HL-60 (cell line): ENCODE measurements around the gene PLXNA2.

Source experiments
- DNase-seq, 2 experiments: peaks; one replicate each; pipeline ENCODE4 v3.0.0-alpha.2; 2010 to 2020; ENCODE audit warnings: low read depth in 1 of 2, low spot score in 1 of 2
- H3K27ac ChIP-seq: fragments of 250-450 bp; sonication (Bioruptor Pico); replicated peaks from 2 replicates; pipeline ENCODE4 v1.5.1; 2020; ENCODE audit warnings: mild to moderate bottlenecking, moderate library complexity
- H3K27me3 ChIP-seq: fragments of 250-450 bp; sonication (Bioruptor Pico); 2 replicates; pipeline ENCODE4 v1.5.1; 2021; ENCODE audit warnings: mild to moderate bottlenecking, moderate library complexity; ENCODE audit not compliant: insufficient read depth, poor library complexity, severe bottlenecking
- H3K4me3 ChIP-seq: replicated peaks from 2 replicates; pipeline ENCODE4 v1.5.1; 2011; ENCODE audit warnings: mild to moderate bottlenecking, control low read depth, low read length; ENCODE audit not compliant: insufficient read depth
- CTCF ChIP-seq: IDR thresholded peaks from one replicate; pipeline ENCODE4 v1.5.1; 2011; ENCODE audit warnings: low read length, control low read depth, inconsistent platforms; ENCODE audit not compliant: insufficient read depth
- GABPA ChIP-seq: IDR thresholded peaks from 2 replicates; pipeline ENCODE4 v1.6.1; 2012; ENCODE audit warnings: low read depth
- POLR2AphosphoS5 ChIP-seq: IDR thresholded peaks from 2 replicates; pipeline ENCODE4 v1.6.1; 2012; ENCODE audit warnings: low read depth
- REST ChIP-seq: IDR thresholded peaks from 2 replicates; pipeline ENCODE4 v1.6.1; 2012; ENCODE audit warnings: low read depth; ENCODE audit not compliant: insufficient replicate concordance
- SPI1 ChIP-seq: IDR thresholded peaks from 2 replicates; pipeline ENCODE4 v1.6.1; 2012; ENCODE audit warnings: low read depth, mild to moderate bottlenecking, borderline replicate concordance

Gene PLXNA2

GRCh38 chr1:208145167-208145566, 99.0 kb downstream of the PLXNA2 start:
- H3K27me3 ChIP-seq, result no peaks in the 10 kb centered on the region
- no peak overlapping the region for H3K27ac ChIP-seq
- no peak overlapping the region for H3K4me3 ChIP-seq
- TF ChIP-seq CTCF (no peak), POLR2AphosphoS5 (no peak), SPI1 (no peak), REST (no peak), GABPA (no peak)
- no peak for DNase-seq

GRCh38 chr1:208142590-208143382, 101.4 kb downstream of the PLXNA2 start:
- H3K4me3 ChIP-seq, result no peak overlapping the region
- H3K27me3 ChIP-seq, result no peaks in the 10 kb centered on the region
- no peak for TF ChIP-seq CTCF
- H3K27ac ChIP-seq, result no peak overlapping the region
- DNase-seq, result no peak

GRCh38 chr1:208141610-208142192, 102.5 kb downstream of the PLXNA2 start:
- H3K4me3 ChIP-seq, result no peak overlapping the region
- no peak for TF ChIP-seq POLR2AphosphoS5
- no peak for TF ChIP-seq REST
- TF ChIP-seq GABPA, result no peak
- TF ChIP-seq SPI1, result no peak
- no peak overlapping the region for H3K27ac ChIP-seq
- no peak for DNase-seq
- H3K27me3 ChIP-seq, result no peaks in the 10 kb centered on the region

GRCh38 chr1:208139434-208140045, 104.6 kb downstream of the PLXNA2 start:
- TF ChIP-seq CTCF, result no peak
- no peak for TF ChIP-seq POLR2AphosphoS5
- no peak for TF ChIP-seq SPI1
- no peak for TF ChIP-seq REST
- no peak for TF ChIP-seq GABPA
- no peak for DNase-seq
- H3K4me3 ChIP-seq, result no peak overlapping the region
- H3K27me3 ChIP-seq, result no peaks in the 10 kb centered on the region
- no peak overlapping the region for H3K27ac ChIP-seq
